ENCODE measurements around the gene DMD. TPM values are rescaled to one million over a fixed set of nuclear protein-coding genes. Genes with fewer than 3 reads are reported as not detected.
A peak's percentile ranks its signal among the peaks of the same experiment; 100 is the strongest.

The DMD gene
- total and polyA plus RNA-seq, 2 of the 13 experiments (the other 11 are each of a cell fraction or from before 2014, with no cell fraction given) = 17.6 to 25.9 TPM

DNA sequence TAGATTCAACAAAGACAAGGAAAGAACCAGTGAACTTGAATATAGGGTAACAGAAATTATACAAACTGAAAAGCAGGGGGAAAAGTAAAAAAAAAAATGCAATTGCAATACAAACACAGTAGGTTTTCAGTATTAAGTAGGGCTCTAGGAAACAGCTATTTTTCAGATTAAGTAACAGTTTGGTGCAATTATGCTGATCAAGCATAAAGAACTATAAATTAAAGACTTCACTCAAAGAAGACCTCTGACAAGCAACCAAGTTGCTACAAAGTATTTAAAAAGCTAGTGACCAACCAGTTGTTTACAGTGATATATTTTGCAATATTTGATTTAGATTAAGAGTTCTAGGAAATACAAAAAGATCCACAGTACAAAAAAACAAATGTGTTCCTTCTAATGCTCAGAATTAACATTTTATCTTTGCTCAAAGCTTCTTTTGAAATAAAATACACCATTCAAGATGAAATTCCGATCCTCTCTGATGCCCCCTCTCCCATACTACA, 1908.7 kb downstream of the DMD start:
- DNase-seq (ENCODE audit: low spot score) (no peak), ATAC-seq (no peak), FAIRE-seq (no peak)
- no peak overlapping the region for H3K4me3 ChIP-seq (replicated peaks in 1 of 3; ENCODE audit: insufficient read depth in 1 of 3, low read depth in 2 of 3, low read length in 3 of 3)
- H3K36me3 ChIP-seq (replicated peaks in 1 of 2; ENCODE audit: control insufficient read depth in 1 of 2, insufficient read depth in 2 of 2, low read length in 2 of 2) = no peaks in the 10 kb centered on the region
- H2AFZ ChIP-seq (ENCODE audit: low read length) = no peak overlapping the region
- intact Hi-C loops (cut with micrococcal nuclease; ENCODE audit: unreplicated experiment) = no loop called here
- 14% methylated on average over 1 of the region's 1 CpG for WGBS (ENCODE audit: low lambda C conversion rate)
- H3K27ac ChIP-seq (ENCODE audit: extremely low read length, insufficient read depth, low read length) = no peak overlapping the region
- no TSS peak for BruUV-seq (replicated peaks)
- ChIA-PET CTCF (ENCODE audit: low intra/inter-chr PET ratio, low total read pairs) (no interaction called here), POLR2A (no interaction called here)
- no peaks in the 10 kb centered on the region for H3K9me3 ChIP-seq (ENCODE audit: low read length)
- no peaks in the 10 kb centered on the region for H3K79me2 ChIP-seq (ENCODE audit: insufficient read depth, low read length)
- no peak overlapping the region for H3K4me2 ChIP-seq (ENCODE audit: low read depth, low read length)
- TF ChIP-seq MAFK (conservative IDR thresholded peaks at IDR 0.05 in 1 of 2, IDR thresholded peaks at IDR 0.05 in 1 of 2; ENCODE audit: low read length in 2 of 2) (peak; percentile 65 to 86; a peak in 3 of 4 replicates), ZNF205 (CRISPR knock-in tag; IDR thresholded peaks at IDR 0.05) (no peak), ZFP36 (IDR thresholded peaks at IDR 0.05; ENCODE audit: borderline replicate concordance, low read depth, low read length, partially characterized antibody) (no peak), MAFF (IDR thresholded peaks at IDR 0.05; ENCODE audit: low read depth, low read length) (peak; percentile 84), HOXD1 (CRISPR knock-in tag; IDR thresholded peaks at IDR 0.05) (no peak), RXRB (CRISPR knock-in tag; IDR thresholded peaks at IDR 0.05; ENCODE audit: borderline replicate concordance) (no peak)
- no peaks in the 10 kb centered on the region for H4K20me1 ChIP-seq (ENCODE audit: insufficient read depth, low read length)
- in situ Hi-C loops (cut with HindIII; ENCODE audit: extremely low pct_ligation_motif_present, low pct_unique_long_range_greater_than_20kb) = no loop called here
- no peaks in the 10 kb centered on the region; a peak in 1 of 5 replicates for H3K27me3 ChIP-seq (ENCODE audit: control insufficient read depth in 1 of 2, insufficient read depth in 2 of 2, low read length in 2 of 2)
- no peak overlapping the region for H3K9ac ChIP-seq (ENCODE audit: insufficient read depth, low read depth, low read length)
- H3K4me1 ChIP-seq (ENCODE audit: insufficient read depth, low read length) = no peaks in the 10 kb centered on the region

DNA sequence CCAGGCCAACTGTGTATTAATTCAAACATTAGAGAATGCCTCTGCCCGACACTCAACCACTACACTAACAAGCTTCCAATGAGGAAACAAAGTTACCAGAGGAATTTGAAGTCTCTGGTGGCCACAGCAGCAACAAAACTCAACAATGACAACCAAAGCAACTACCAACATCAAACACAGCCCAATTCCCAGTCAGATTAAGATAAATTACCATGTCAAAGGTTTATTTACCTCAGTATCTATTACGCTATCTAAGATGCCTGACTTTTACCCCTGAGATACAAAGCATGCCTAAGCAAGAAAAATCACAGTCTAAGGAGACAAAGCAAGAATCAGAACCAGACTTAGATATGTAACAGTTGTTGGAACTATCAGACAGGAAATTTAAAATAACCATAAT, 1909.4 kb downstream of the DMD start:
- no peak for FAIRE-seq
- WGBS (ENCODE audit: low lambda C conversion rate) = 10% methylated on average over 2 of the region's 2 CpGs
- Histone ChIP-seq H3K4me1 (ENCODE audit: insufficient read depth, low read length) (no peaks in the 10 kb centered on the region), H3K36me3 (replicated peaks in 1 of 2; ENCODE audit: control insufficient read depth in 1 of 2, insufficient read depth in 2 of 2, low read length in 2 of 2) (no peaks in the 10 kb centered on the region), H3K27me3 (ENCODE audit: control insufficient read depth in 1 of 2, insufficient read depth in 2 of 2, low read length in 2 of 2) (no peaks in the 10 kb centered on the region; a peak in 1 of 5 replicates), H4K20me1 (ENCODE audit: insufficient read depth, low read length) (no peaks in the 10 kb centered on the region), H3K4me3 (replicated peaks in 1 of 3; ENCODE audit: insufficient read depth in 1 of 3, low read depth in 2 of 3, low read length in 3 of 3) (no peak overlapping the region), H3K79me2 (ENCODE audit: insufficient read depth, low read length) (no peaks in the 10 kb centered on the region), H3K9me3 (ENCODE audit: low read length) (no peaks in the 10 kb centered on the region), H3K4me2 (ENCODE audit: low read depth, low read length) (no peak overlapping the region), H3K9ac (ENCODE audit: insufficient read depth, low read depth, low read length) (no peak overlapping the region), H3K27ac (ENCODE audit: extremely low read length, insufficient read depth, low read length) (no peak overlapping the region), H2AFZ (ENCODE audit: low read length) (no peak overlapping the region)
- CTCF ChIA-PET (ENCODE audit: low intra/inter-chr PET ratio, low total read pairs) = no interaction called here
- BruUV-seq (replicated peaks) = no TSS peak
- POLR2A ChIA-PET = no interaction called here
- DNase-seq (ENCODE audit: low spot score) = no peak
- intact Hi-C loops (cut with micrococcal nuclease; ENCODE audit: unreplicated experiment) = no loop called here
- TF ChIP-seq, protein P1, sequence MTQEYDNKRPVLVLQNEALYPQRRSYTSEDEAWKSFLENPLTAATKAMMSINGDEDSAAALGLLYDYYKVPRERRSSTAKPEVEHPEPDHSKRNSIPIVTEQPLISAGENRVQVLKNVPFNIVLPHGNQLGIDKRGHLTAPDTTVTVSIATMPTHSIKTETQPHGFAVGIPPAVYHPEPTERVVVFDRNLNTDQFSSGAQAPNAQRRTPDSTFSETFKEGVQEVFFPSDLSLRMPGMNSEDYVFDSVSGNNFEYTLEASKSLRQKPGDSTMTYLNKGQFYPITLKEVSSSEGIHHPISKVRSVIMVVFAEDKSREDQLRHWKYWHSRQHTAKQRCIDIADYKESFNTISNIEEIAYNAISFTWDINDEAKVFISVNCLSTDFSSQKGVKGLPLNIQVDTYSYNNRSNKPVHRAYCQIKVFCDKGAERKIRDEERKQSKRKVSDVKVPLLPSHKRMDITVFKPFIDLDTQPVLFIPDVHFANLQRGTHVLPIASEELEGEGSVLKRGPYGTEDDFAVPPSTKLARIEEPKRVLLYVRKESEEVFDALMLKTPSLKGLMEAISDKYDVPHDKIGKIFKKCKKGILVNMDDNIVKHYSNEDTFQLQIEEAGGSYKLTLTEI (CRISPR knock-in tag; conservative IDR thresholded peaks at IDR 0.05) = no peak
- TF ChIP-seq SIX4 (CRISPR knock-in tag; IDR thresholded peaks at IDR 0.05) (no peak), BCL6 (CRISPR knock-in tag; IDR thresholded peaks at IDR 0.05) (no peak), ZNF12 (CRISPR knock-in tag; IDR thresholded peaks at IDR 0.05) (no peak), DR1 (CRISPR knock-in tag; IDR thresholded peaks at IDR 0.05) (no peak), ZNF597 (CRISPR knock-in tag; IDR thresholded peaks at IDR 0.05) (no peak), CREB1 (IDR thresholded peaks at IDR 0.05) (no peak), CREB1 (CRISPR knock-in tag; IDR thresholded peaks at IDR 0.05) (no peak), PLSCR1 (CRISPR knock-in tag; IDR thresholded peaks at IDR 0.05; ENCODE audit: borderline replicate concordance) (no peak), AGO1 (IDR thresholded peaks at IDR 0.05; ENCODE audit: low read depth, low read length, poor library complexity, severe bottlenecking) (no peak), ZNF670 (CRISPR knock-in tag; IDR thresholded peaks at IDR 0.05; ENCODE audit: borderline replicate concordance) (no peak), NFRKB (IDR thresholded peaks at IDR 0.05) (no peak)
- in situ Hi-C loops (cut with HindIII; ENCODE audit: extremely low pct_ligation_motif_present, low pct_unique_long_range_greater_than_20kb) = no loop called here
- no peak for ATAC-seq

Data from HepG2 (cell line).